Colonic mucosa (tissue), 4 donors: ENCODE data around the gene PLXNB1. TPM values are rescaled to one million over a fixed set of nuclear protein-coding genes. Genes with fewer than 3 reads are reported as not detected.

ENCODE experiments used
- DNase-seq: peaks from one replicate; pipeline ENCODE4 v3.0.0-alpha.2; 2020
- H3K27ac ChIP-seq: fragments of 200-600 bp; one replicate; pipeline ENCODE4 v1.8.0; 2021
- H3K27me3 ChIP-seq: fragments of 200-600 bp; one replicate; pipeline ENCODE4 v1.8.0; 2021
- H3K36me3 ChIP-seq: fragments of 200-600 bp; one replicate; pipeline ENCODE4 v1.8.0; 2021
- H3K4me1 ChIP-seq: fragments of 200-600 bp; one replicate; pipeline ENCODE4 v1.8.0; 2021; ENCODE audit warnings: mild to moderate bottlenecking
- H3K4me3 ChIP-seq: fragments of 200-600 bp; one replicate; pipeline ENCODE4 v1.8.0; 2021
- H3K9ac ChIP-seq, 2 donors: one replicate each; pipeline ENCODE4 v1.7.0; 2013; ENCODE audit warnings: control low read depth in 2 of 2, low read depth in 2 of 2, low read length in 2 of 2
- H3K9me3 ChIP-seq: fragments of 200-600 bp; one replicate; pipeline ENCODE4 v1.8.0; 2021
- intact Hi-C: fragments of 100-400 bp; cut with DNase I; formaldehyde crosslinking; loops from one replicate; pipeline ENCODE4 v1.14.1; 2022
- total RNA-seq, 2 donors: library from RNA; stranded (reverse); fragmentation: NEBNext Ultra II Directional in 1 of 2; extraction: Animal tissue kit (Norgen Biotek cat#: 25700) in 1 of 2; gene quantifications; one replicate each; pipeline ENCODE4 v1.2.1, GENCODE V29; 2021
- TF ChIP-seq, protein P1 (sequence below): fragments of 200-600 bp; IDR thresholded peaks from one replicate; pipeline ENCODE4 v1.8.0; 2022; ENCODE audit warnings: antibody characterized with exemption, mild to moderate bottlenecking
- donor health status: healthy.
- donor health status: DM: no; HTN: no; CAD: no.
- donor health status: DM: no; HTN: no; CAD: no.

The PLXNB1 gene
- total RNA-seq, 2 donors from 2014 or later = 70.6 to 131 TPM

DNA sequence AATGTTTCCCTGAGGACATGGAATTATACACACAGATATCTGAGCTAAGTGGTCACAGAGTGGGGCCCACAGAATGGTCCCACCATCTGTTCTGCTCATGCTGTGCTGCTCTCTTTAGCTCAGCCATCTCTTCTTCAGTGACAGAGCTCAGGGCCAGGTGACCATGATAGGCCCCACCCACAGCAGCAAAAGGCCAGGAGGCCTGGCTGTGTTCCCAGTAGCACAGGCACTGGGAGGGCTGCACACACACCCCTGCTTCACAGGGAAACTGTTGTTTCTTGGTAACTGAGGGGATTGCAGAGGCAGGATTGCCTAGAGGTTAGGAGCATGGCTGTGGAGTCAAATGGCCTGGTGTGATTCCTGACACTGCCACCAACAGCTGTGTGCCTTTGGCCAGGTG lies 62.7 kb downstream of the PLXNB1 start:
- Histone ChIP-seq H3K9me3 (no peaks in the 10 kb centered on the region), H3K4me3 (no peak overlapping the region), H3K9ac (no peak overlapping the region), H3K27me3 (no peaks in the 10 kb centered on the region), H3K27ac (no peak overlapping the region), H3K36me3 (no peaks in the 10 kb centered on the region), H3K4me1 (no peaks in the 10 kb centered on the region)
- DNase-seq = peak; percentile 42
- TF ChIP-seq, protein P1, sequence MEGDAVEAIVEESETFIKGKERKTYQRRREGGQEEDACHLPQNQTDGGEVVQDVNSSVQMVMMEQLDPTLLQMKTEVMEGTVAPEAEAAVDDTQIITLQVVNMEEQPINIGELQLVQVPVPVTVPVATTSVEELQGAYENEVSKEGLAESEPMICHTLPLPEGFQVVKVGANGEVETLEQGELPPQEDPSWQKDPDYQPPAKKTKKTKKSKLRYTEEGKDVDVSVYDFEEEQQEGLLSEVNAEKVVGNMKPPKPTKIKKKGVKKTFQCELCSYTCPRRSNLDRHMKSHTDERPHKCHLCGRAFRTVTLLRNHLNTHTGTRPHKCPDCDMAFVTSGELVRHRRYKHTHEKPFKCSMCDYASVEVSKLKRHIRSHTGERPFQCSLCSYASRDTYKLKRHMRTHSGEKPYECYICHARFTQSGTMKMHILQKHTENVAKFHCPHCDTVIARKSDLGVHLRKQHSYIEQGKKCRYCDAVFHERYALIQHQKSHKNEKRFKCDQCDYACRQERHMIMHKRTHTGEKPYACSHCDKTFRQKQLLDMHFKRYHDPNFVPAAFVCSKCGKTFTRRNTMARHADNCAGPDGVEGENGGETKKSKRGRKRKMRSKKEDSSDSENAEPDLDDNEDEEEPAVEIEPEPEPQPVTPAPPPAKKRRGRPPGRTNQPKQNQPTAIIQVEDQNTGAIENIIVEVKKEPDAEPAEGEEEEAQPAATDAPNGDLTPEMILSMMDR = no peak
- intact Hi-C loops = no loop called here

- no peaks in the 10 kb centered on the region for H3K36me3 ChIP-seq
- DNase-seq = no peak
- intact Hi-C loops = no loop called here
- no peak overlapping the region for H3K27ac ChIP-seq
- no peak overlapping the region for H3K4me3 ChIP-seq
- TF ChIP-seq, protein P1 = no peak
- no peaks in the 10 kb centered on the region for H3K4me1 ChIP-seq
- H3K9ac ChIP-seq = no peak overlapping the region
- H3K9me3 ChIP-seq = no peaks in the 10 kb centered on the region
- H3K27me3 ChIP-seq = no peaks in the 10 kb centered on the region
Observed at GRCh38 chr3:48364840-48365239, 65.0 kb downstream of the PLXNB1 start.

GRCh38 chr3:48361928-48362327 lies 68.0 kb downstream of the PLXNB1 start:
- TF ChIP-seq, protein P1 = no peak
- no peak for DNase-seq
- no peak overlapping the region for H3K27ac ChIP-seq
- H3K27me3 ChIP-seq = no peaks in the 10 kb centered on the region
- intact Hi-C loops = no loop called here
- H3K9ac ChIP-seq = no peak overlapping the region
- H3K4me1 ChIP-seq = no peaks in the 10 kb centered on the region
- no peaks in the 10 kb centered on the region for H3K36me3 ChIP-seq
- H3K9me3 ChIP-seq = no peaks in the 10 kb centered on the region
- H3K4me3 ChIP-seq = no peak overlapping the region

DNA sequence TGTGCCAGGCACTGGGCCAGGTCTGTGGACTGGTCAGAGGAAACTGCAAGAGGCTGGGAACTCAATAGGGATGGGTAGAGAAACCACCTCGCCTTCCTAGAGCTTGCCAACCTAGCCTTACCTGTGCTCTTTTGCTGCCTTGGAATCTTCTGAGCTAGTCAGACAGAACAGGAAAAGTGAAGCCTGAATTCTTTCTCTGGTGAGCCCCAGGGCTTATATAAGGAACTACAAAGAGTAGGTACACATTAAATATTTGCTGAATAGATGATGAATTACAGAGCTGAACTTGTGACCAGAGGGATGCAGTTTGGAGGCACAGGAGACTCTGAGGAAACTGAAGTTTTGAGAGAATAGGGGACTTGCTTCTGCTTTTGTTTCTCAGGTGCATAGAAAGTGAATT lies 73.5 kb downstream of the PLXNB1 start:
- TF ChIP-seq, protein P1 = no peak
- Histone ChIP-seq H3K36me3 (no peaks in the 10 kb centered on the region), H3K27ac (no peak overlapping the region), H3K9ac (no peak overlapping the region), H3K4me3 (no peak overlapping the region), H3K27me3 (no peaks in the 10 kb centered on the region), H3K4me1 (no peaks in the 10 kb centered on the region), H3K9me3 (no peaks in the 10 kb centered on the region)
- intact Hi-C loops = no loop called here
- DNase-seq = no peak

DNA sequence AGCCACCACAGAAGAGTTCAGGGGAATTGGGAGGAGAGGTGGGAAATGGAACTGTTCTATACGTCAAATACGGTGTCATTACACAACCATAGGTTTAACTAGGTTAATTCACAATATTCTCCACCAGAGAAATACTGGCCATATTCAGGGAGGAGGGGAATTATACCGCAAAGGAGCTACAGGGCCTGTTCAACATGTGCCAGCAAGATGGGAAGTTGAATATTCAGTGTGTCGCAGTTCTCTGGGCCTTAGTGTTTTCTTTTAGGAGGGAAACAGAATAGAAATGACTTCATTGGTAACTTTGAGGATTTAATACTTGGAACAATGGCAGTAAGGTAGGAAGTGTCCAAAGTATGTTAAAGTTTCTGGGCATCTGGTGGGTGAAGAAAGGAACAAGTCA lies 75.9 kb downstream of the PLXNB1 start:
- Histone ChIP-seq H3K36me3 (no peaks in the 10 kb centered on the region), H3K4me1 (no peaks in the 10 kb centered on the region), H3K4me3 (no peak overlapping the region), H3K27ac (no peak overlapping the region), H3K27me3 (no peaks in the 10 kb centered on the region), H3K9me3 (no peaks in the 10 kb centered on the region), H3K9ac (no peak overlapping the region)
- TF ChIP-seq, protein P1 = no peak
- intact Hi-C loops = no loop called here
- DNase-seq = no peak

Other genes with a start within 250 kb of the PLXNB1 start
- gene CDC25A, start 241.7 kb downstream of the PLXNB1 start, total RNA-seq = 10 to 100 TPM in 1 of 2 donors, 1 to 10 TPM in 1; 5.3 to 23.7 TPM
- gene CAMP, start 206.6 kb downstream of the PLXNB1 start, total RNA-seq = not detected
- gene ZNF589, start 189.0 kb downstream of the PLXNB1 start, total RNA-seq = 10 to 100 TPM in 1 of 2 donors, 1 to 10 TPM in 1; 5.2 to 11.2 TPM
- gene NME6, start 128.7 kb downstream of the PLXNB1 start, total RNA-seq = 10 to 100 TPM; 23.1 to 34.9 TPM
- gene SPINK8, start 96.4 kb downstream of the PLXNB1 start, total RNA-seq = not detected
- gene FBXW12, start 57.9 kb downstream of the PLXNB1 start, total RNA-seq = not detected
- gene CCDC51, start 10.0 kb upstream of the PLXNB1 start, total RNA-seq = 10 to 100 TPM; 11.8 to 21.5 TPM
- 100 to 1,000 TPM; 185 to 259 TPM for gene TMA7, start 10.2 kb upstream of the PLXNB1 start, total RNA-seq
- gene ATRIP, start 16.7 kb upstream of the PLXNB1 start, total RNA-seq = 1 to 10 TPM; 3.2 to 8.6 TPM
- 100 to 1,000 TPM; 115 to 123 TPM for gene SHISA5, start 74.1 kb upstream of the PLXNB1 start, total RNA-seq
- gene PFKFB4, start 126.7 kb upstream of the PLXNB1 start, total RNA-seq = 10 to 100 TPM in 1 of 2 donors, 1 to 10 TPM in 1; 8.1 to 51.0 TPM
- gene UCN2, start 133.7 kb upstream of the PLXNB1 start, total RNA-seq = not detected
- 1 to 10 TPM; 3.8 to 5.1 TPM for gene COL7A1, start 165.2 kb upstream of the PLXNB1 start, total RNA-seq
- gene UQCRC1, start 179.6 kb upstream of the PLXNB1 start, total RNA-seq = 100 to 1,000 TPM; 682 to 753 TPM
- under 1 TPM in 1 of 2 donors, not detected in 1; 0.42 TPM for gene TMEM89, start 191.7 kb upstream of the PLXNB1 start, total RNA-seq
- gene SLC26A6, start 205.4 kb upstream of the PLXNB1 start, total RNA-seq = 100 to 1,000 TPM in 1 of 2 donors, 10 to 100 TPM in 1; 94.9 to 112 TPM
- gene CELSR3, start 232.8 kb upstream of the PLXNB1 start, total RNA-seq = 1 to 10 TPM; 1.3 to 2.0 TPM